GM20431 (cell line): ENCODE results near the gene DISC1.
"Not testable (repeated sequence)": the region's sequence is repeated elsewhere in the genome, so short reads cannot be mapped to it uniquely, and the experiment has no call there.

Experiments
- in situ Hi-C: fragments of 300-500 bp; cut with MseI, MboI; formaldehyde crosslinking; loops from one replicate; pipeline ENCODE4 v1.15.0; 2020; ENCODE audit warnings: low sequenced_read_pairs; ENCODE audit not compliant: unreplicated experiment

Gene DISC1

DNA sequence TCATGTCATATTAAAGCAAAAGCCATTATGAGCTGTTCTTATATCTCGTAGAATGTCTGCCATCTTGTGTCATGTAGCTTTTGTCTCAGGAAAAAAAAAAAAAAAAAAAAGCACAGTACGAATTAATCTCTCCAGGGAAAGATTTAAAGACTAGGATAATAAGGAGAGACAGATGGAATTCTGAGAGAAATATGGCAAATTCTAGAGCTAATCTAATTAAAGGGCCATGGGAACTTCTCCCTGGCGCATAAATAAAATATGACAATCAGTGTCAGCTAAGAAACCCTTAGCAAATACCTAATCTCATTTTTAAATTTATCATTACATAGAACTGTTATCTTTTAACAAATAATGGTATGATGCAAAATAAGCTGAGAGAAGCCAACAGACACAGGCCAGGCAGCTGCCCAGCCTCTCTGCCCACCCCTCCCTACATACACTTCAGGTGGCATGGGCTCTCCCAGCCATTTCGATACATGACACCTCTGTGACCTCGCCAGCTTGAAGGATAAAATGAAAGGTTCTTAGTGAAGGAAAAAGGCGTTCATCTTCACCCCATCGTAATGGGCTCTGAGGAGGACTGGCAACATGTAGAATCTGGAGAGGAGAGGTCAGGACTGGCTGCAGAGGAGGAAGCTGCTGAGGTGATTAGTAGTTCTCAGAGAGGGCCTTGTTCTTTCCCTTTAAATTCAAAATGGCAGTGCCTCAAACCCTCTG, 39.8 kb downstream of the DISC1 start:
- in situ Hi-C loops = no loop called here

- in situ Hi-C loops = no loop called here
Observed at GRCh38 chr1:231666937-231667608, 40.5 kb downstream of the DISC1 start.

GRCh38 chr1:231667896-231668506, 41.4 kb downstream of the DISC1 start:
- in situ Hi-C loops = no loop called here

DNA sequence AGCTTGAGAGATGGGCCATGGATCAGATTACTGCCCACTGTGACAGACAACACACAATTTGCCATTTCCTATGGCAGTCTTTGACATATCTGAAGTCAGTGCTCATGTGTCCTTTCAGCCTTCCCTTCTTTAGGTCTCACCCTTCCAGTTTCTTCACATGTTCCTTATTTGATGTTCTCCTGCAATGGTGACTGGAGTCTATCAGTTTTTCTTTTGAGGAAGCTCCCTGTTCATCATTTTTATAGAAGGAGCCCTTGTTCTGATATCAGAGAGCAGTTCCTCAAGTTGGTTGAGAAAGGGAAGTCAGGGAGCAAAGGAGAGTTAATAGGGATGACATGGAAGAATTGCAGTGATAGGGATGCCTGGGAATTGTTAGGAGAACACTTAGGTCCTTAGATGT, 42.2 kb downstream of the DISC1 start:
- in situ Hi-C loops = no loop called here

DNA sequence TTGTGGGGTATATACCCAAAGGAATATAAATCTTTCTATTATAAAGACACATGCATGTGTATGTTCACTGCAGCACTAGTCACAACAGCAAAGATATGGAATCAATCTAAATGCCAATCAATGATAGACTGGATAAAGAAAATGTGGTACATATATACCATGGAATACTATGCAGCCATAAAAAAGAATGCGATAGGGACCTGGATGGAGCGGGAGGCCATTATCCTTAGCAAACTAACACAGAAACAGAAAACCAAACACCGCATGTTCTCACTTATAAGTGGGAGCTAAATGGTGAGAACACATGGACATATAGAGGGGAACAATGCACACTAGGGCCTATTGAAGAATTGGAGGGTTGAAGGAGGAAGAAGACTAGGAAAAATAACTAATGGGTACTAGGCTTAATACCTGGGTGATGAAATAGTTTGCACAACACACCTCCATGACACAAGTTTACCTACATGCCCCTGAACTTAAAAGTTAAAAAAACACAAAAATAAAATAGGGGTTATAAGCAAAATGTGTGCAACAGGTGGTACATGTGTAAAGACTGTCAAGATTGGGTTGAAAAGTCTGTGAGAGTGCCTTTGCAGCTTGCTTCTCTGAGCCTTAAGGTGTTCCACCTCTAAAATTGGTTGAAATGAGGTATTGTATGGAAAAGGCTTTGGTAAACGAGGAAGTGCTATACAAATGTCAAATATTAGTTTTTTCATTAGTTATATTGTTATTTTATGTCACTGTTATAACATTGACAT, 43.5 kb downstream of the DISC1 start:
- in situ Hi-C loops = not testable (repeated sequence)

DNA sequence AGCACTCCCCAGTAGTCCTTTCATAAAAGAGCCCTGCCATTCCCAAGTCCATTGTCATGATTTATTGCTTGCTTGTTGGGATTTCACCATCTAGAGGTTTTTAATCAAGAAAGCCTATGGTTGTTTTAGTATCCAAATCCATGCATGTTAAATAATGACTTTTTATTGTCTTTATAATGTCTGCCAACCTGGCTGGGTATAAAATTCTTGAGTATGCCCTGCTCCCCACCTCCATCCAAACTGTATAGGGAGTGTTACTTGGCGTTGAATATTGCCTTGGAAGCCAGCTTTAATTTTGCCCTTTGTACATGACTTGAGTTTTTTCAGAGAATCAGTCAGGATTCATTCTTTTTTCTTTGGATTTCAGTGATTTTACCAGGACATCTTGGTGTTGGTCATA, 44.2 kb downstream of the DISC1 start:
- in situ Hi-C loops = no loop called here

- in situ Hi-C loops = no loop called here
Observed at GRCh38 chr1:231674575-231674974, 48.0 kb downstream of the DISC1 start.

DNA sequence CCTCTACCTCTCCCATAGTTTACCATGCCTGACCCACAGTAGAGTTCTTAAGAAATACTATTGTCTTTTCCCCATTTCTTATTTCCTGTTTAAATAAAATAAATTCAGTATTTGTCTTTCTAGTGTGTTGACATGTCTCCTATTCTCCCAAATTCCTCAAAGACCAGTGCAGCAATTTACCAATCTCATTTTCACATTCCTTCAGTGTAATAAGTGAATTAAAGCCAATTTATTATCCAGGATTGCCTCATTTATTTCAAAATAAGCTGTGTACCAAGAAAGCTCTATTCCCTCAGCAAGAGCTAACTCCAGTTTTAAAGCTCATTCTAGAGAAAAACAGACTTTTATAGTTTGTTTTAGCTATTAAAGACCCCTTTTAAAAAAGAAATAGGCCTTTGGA, 49.9 kb downstream of the DISC1 start:
- in situ Hi-C loops = no loop called here

DNA sequence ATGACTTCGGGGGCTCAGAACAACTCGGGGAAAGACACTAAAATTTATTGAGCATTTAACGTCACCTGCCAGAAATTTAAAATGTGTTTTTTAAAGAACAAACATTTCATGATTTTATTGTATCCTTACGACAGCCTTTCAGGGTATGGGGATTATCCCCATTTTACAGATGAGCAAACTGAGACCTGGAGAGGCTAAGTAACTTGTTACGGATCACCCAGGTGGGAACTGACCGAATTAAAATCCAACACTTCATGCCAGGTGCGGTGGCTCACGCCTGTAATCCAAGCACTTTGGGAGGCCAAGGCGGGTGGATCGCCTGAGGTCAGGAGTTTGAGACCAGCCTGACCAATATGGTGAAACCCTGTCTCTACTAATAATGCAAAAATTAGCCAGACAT, 50.9 kb downstream of the DISC1 start:
- in situ Hi-C loops = no loop called here

DNA sequence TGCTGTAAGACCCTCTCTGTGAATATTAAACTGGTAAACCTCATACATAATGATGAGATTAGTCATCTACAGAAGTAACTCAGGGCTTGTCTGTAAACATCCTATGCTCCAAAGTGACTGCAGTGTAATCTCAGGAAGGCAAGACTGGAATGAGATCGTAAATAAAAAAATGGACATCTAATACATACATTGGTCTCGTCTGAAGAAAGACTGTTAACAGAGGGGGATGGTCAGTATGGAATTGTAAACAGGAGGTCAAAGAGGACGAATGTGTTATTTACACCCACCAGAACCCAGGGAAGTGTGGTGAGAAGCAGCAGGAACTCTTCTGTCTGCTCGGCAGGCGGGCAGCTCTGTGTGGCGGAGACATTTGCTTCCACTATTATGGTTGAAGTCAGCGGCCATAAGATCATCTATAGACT, 51.4 kb downstream of the DISC1 start:
- in situ Hi-C loops = no loop called here

- in situ Hi-C loops = no loop called here
Observed at GRCh38 chr1:231679109-231679508, 52.5 kb downstream of the DISC1 start.

DNA sequence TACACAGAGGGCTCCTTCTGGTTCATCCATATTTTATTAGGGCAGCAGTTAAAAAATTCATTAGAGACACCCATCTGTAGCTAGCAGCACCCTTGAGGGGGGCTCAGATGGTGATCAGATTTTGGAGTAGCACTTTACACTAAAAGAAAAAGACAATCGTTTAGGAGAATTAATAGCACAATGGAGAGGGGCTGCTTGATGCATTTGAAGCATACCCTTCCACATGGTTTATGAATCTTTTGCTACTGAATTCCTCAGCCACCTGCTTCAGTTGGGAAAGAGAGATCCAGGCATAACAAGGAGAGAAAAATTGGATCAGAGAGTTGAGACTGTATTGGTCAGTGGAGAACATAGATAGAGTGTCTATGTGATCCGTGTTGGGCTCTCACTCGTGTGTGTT, 54.4 kb downstream of the DISC1 start:
- in situ Hi-C loops = no loop called here

- in situ Hi-C loops = no loop called here
Observed at GRCh38 chr1:231682779-231683178, 56.2 kb downstream of the DISC1 start.

- in situ Hi-C loops = no loop called here
Observed at GRCh38 chr1:231683439-231684165, 57.0 kb downstream of the DISC1 start.

GRCh38 chr1:231684356-231685244, 58.0 kb downstream of the DISC1 start:
- in situ Hi-C loops = no loop called here

DNA sequence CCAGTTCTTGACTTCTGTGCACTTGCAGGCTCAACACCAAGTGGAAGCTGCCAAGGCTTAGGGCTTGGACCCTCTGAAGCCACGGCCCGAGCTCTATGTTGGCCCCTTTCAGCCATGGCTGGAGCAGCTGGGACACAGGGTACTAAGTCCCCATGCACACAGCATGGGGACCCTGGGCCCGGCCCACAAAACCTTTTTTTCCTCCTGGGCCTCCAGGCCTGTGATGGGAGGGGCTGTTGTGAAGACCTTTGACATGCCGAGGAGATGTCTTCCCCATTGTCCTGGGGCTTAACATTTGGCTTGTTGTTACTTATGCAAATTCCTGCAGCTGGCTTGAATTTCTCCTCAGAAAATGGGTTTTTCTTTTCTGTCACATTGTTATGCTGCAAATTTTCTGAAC, 59.8 kb downstream of the DISC1 start:
- in situ Hi-C loops = no loop called here

- in situ Hi-C loops = no loop called here
Observed at GRCh38 chr1:231688989-231689388, 62.4 kb downstream of the DISC1 start.

GRCh38 chr1:231690059-231690458, 63.5 kb downstream of the DISC1 start:
- in situ Hi-C loops = no loop called here

DNA sequence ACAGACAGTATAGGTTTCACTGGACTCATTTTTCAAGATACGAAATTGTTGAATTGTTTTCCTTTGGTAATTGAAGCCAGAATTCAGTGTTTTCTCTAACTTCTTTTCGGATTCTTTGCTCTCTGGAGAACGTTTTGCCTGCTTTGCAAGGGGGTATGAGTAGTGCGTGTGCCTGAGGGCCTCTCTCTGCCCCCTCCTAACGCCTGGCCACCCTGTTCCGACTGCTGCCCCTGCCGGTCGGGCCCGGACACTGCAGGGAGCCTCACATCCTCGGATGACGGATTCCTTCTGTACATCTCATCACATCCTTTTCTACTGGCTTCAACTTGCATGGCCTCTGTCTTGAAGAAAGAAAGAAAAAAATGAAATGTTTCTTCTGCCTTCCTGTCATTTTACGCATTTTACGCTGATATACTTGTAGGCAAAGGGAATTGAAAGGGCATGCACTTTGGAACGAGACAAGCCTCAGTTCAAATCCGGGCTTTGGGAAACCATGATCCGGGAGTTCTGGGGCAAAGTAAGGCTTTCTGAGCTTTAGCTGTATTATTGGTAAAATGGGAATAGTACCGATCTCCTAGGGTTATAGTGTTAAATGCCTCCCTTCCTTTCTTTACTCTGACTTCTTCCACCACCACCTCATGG, 65.1 kb downstream of the DISC1 start:
- in situ Hi-C loops = no loop called here
